ENCODE results near the gene CTPS1. TPM values are rescaled to one million over a fixed set of nuclear protein-coding genes. Genes with fewer than 3 reads are reported as not detected.

CTPS1 gene
- total RNA-seq, 1 experiment from 2014 or later = 166 TPM

- Histone ChIP-seq H3K27ac (ENCODE audit: low read length) (no peak overlapping the region), H3K9me3 (ENCODE audit: control insufficient read depth, insufficient read depth, low read depth, low read length) (no peaks in the 10 kb centered on the region), H3K36me3 (ENCODE audit: control insufficient read depth, insufficient read depth, low read length) (peaks cover 77% of the 10 kb centered on the region), H3K27me3 (ENCODE audit: control insufficient read depth, insufficient read depth, low read length) (no peaks in the 10 kb centered on the region), H3K4me1 (ENCODE audit: control insufficient read depth, insufficient read depth, low read length) (peaks cover 9% of the 10 kb centered on the region; the same call in 1 of the 2 replicates), H3K4me3 (ENCODE audit: low read depth in 2 of 2, low read length in 2 of 2) (no peak overlapping the region)
- TF ChIP-seq CTCF (IDR thresholded peaks at IDR 0.05) (no peak), POLR2AphosphoS5 (IDR thresholded peaks at IDR 0.05; ENCODE audit: low read depth, low read length) (no peak)
- ChIA-PET POLR2A (interaction anchor here (0.7 kb wide), 1 partner anchor 9 kb away, joined by 3 read pairs; the partner anchor contains the start of gene CTPS1), CTCF (no interaction called here)
- intact Hi-C loops (cut with micrococcal nuclease; ENCODE audit: unreplicated experiment) = no loop called here
- in situ Hi-C loops (cut with HindIII; ENCODE audit: low pct_unique_long_range_greater_than_20kb, low sequenced_read_pairs) = no loop called here
- BruUV-seq (replicated peaks) = no TSS peak
- no peak for ATAC-seq
- DNase-seq (ENCODE audit: low read depth, low spot score) = no peak
Observed at GRCh38 chr1:40989066-40989465, 9.6 kb downstream of the CTPS1 start.

- Histone ChIP-seq H3K27me3 (ENCODE audit: control insufficient read depth, insufficient read depth, low read length) (no peaks in the 10 kb centered on the region), H3K4me3 (ENCODE audit: low read depth in 2 of 2, low read length in 2 of 2) (no peak overlapping the region), H3K36me3 (ENCODE audit: control insufficient read depth, insufficient read depth, low read length) (peaks cover 60% of the 10 kb centered on the region), H3K27ac (ENCODE audit: low read length) (no peak overlapping the region), H3K9me3 (ENCODE audit: control insufficient read depth, insufficient read depth, low read depth, low read length) (no peaks in the 10 kb centered on the region), H3K4me1 (ENCODE audit: control insufficient read depth, insufficient read depth, low read length) (no peaks in the 10 kb centered on the region)
- TF ChIP-seq POLR2AphosphoS5 (IDR thresholded peaks at IDR 0.05; ENCODE audit: low read depth, low read length) (no peak), TCF7L2 (IDR thresholded peaks at IDR 0.05; ENCODE audit: low read depth, low read length) (no peak), SIN3A (IDR thresholded peaks at IDR 0.05; ENCODE audit: borderline replicate concordance, insufficient read depth, low read depth, low read length) (no peak), CTCF (IDR thresholded peaks at IDR 0.05) (no peak), REST (IDR thresholded peaks at IDR 0.05; ENCODE audit: insufficient read depth in 1 of 2, low read depth in 2 of 2, low read length in 1 of 2) (no peak)
- intact Hi-C loops (cut with micrococcal nuclease; ENCODE audit: unreplicated experiment) = no loop called here
- no peak for ATAC-seq
- no peak for DNase-seq (ENCODE audit: low read depth, low spot score)
- no TSS peak for BruUV-seq (replicated peaks)
- in situ Hi-C loops (cut with HindIII; ENCODE audit: low pct_unique_long_range_greater_than_20kb, low sequenced_read_pairs) = no loop called here
- ChIA-PET CTCF (no interaction called here), POLR2A (no interaction called here)
Observed at GRCh38 chr1:40997096-40997495, 17.6 kb downstream of the CTPS1 start.

All from Panc1 (cell line).